Karpas-422 (cell line): ENCODE data around the gene RNU6-1. TPM values are rescaled to one million over a fixed set of nuclear protein-coding genes. Genes with fewer than 3 reads are reported as not detected.
A peak's percentile ranks its signal among the peaks of the same experiment; 100 is the strongest.

Experiments used
- DNase-seq: peaks from one replicate; pipeline ENCODE4 v3.0.0-alpha.2; 2015
- H2AFZ ChIP-seq: fragments of 200-600 bp; sonication (generic); 2 replicates; pipeline ENCODE4 v1.6.1; 2014; ENCODE audit warnings: antibody characterized with exemption, low read length, mixed read lengths
- H3K27ac ChIP-seq: fragments of 200-600 bp; sonication (generic); 2 replicates; pipeline ENCODE4 v1.5.1; 2014; ENCODE audit warnings: mild to moderate bottlenecking, low read length, moderate library complexity
- H3K27me3 ChIP-seq: fragments of 200-600 bp; sonication (generic); 2 replicates; pipeline ENCODE4 v1.6.1; 2014; ENCODE audit warnings: low read length, mixed read lengths
- H3K36me3 ChIP-seq: fragments of 200-600 bp; sonication (generic); 2 replicates; pipeline ENCODE4 v1.6.1; 2014; ENCODE audit warnings: low read length, mixed read lengths; ENCODE audit not compliant: insufficient read depth
- H3K4me1 ChIP-seq: fragments of 200-600 bp; sonication (generic); 2 replicates; pipeline ENCODE4 v1.6.1; 2014; ENCODE audit warnings: mild to moderate bottlenecking, low read length, mixed read lengths
- H3K4me2 ChIP-seq: fragments of 200-600 bp; sonication (generic); 2 replicates; pipeline ENCODE4 v1.6.1; 2014; ENCODE audit warnings: low read length, low read depth, mild to moderate bottlenecking; ENCODE audit not compliant: poor library complexity, severe bottlenecking
- H3K4me3 ChIP-seq: fragments of 200-600 bp; sonication (generic); 2 replicates; pipeline ENCODE4 v1.5.1; 2014; ENCODE audit warnings: mild to moderate bottlenecking, antibody characterized with exemption, low read length, mixed read lengths
- H3K79me2 ChIP-seq: fragments of 200-600 bp; sonication (generic); 2 replicates; pipeline ENCODE4 v1.6.1; 2014; ENCODE audit warnings: mild to moderate bottlenecking, low read length, mixed read lengths
- H3K9ac ChIP-seq: fragments of 200-600 bp; sonication (generic); 2 replicates; pipeline ENCODE4 v1.6.0; 2014; ENCODE audit warnings: low read length
- H3K9me2 ChIP-seq: fragments of 200-600 bp; sonication (generic), shearing (Covaris generic); replicated peaks from 2 replicates; pipeline ENCODE4 v1.6.0; 2014; ENCODE audit warnings: mild to moderate bottlenecking, low read length, moderate library complexity; ENCODE audit not compliant: insufficient read depth
- H3K9me3 ChIP-seq: fragments of 300-700, 200-600 bp; sonication (generic); 2 replicates; pipeline ENCODE4 v1.6.1; 2014; ENCODE audit warnings: low read length, mixed read lengths
- H4K20me1 ChIP-seq: fragments of 200-600 bp; sonication (generic); 2 replicates; pipeline ENCODE4 v1.6.1; 2014; ENCODE audit warnings: mild to moderate bottlenecking, antibody characterized with exemption, low read length, low read depth; ENCODE audit not compliant: insufficient read depth
- total RNA-seq: library from RNA; depleted of rRNA; stranded (reverse); fragments of >200 nt; shearing (Covaris generic); gene quantifications from 2 replicates; pipeline ENCODE4 v1.2.3, GENCODE V29; 2014; ENCODE audit warnings: low replicate concordance

Gene RNU6-1
- total RNA-seq, 1 experiment from 2014 or later: not detected

DNA sequence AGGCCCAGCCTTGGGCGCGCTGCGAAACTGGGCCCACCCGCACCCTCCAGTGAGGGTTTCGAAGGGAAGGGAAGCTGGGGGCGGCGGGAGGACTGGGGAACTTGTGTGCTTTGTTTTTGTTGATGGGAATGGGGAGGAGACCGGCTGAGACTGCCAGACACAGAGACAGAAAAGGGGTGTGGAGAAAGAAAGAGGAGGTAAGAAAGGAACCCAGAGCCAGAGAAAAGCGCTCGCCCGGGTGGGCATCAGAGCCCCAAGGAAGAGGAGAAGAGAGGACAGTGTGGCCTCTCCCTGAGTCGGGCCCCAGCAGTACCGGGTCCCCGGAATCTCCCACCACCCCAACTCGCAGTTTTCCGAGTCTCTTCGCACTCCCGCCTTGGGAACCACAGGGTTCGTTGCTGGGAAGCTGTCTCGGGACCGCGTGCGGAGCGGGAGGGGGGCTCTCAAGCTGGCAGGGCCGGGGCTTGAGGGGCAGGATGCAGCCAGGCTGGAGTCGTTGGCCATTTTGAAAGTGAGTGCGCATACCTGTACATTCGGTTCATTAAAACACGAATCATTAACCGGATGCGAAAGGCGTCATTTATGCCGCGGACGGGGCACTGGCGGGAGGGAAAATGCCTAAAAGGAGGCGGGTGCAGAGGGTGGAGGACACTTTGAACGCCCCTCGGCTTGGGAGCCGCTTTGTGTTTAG, 11.4 kb downstream of the RNU6-1 start:
- Histone ChIP-seq H3K79me2 (no peaks in the 10 kb centered on the region), H3K27ac (no peak overlapping the region), H4K20me1 (no peaks in the 10 kb centered on the region), H3K9me2 (no peaks in the 10 kb centered on the region), H3K36me3 (no peaks in the 10 kb centered on the region), H3K9me3 (no peaks in the 10 kb centered on the region), H3K4me1 (peaks cover 7% of the 10 kb centered on the region; the same call in 1 of the 2 replicates), H2AFZ (no peak overlapping the region), H3K4me3 (no peak overlapping the region), H3K4me2 (no peak overlapping the region), H3K9ac (no peak overlapping the region), H3K27me3 (no peaks in the 10 kb centered on the region)
- no peak for DNase-seq

GRCh38 chr15:67827562-67828277, 12.1 kb downstream of the RNU6-1 start:
- no peak overlapping the region for H2AFZ ChIP-seq
- no peaks in the 10 kb centered on the region for H3K9me2 ChIP-seq
- no peaks in the 10 kb centered on the region for H3K9me3 ChIP-seq
- H3K27me3 ChIP-seq: no peaks in the 10 kb centered on the region
- no peaks in the 10 kb centered on the region for H3K36me3 ChIP-seq
- no peak for DNase-seq
- no peak overlapping the region for H3K27ac ChIP-seq
- no peaks in the 10 kb centered on the region for H4K20me1 ChIP-seq
- H3K9ac ChIP-seq: no peak overlapping the region
- H3K79me2 ChIP-seq: no peaks in the 10 kb centered on the region
- no peak overlapping the region for H3K4me2 ChIP-seq
- H3K4me3 ChIP-seq: no peak overlapping the region
- peaks cover 11% of the 10 kb centered on the region for H3K4me1 ChIP-seq

GRCh38 chr15:67826717-67827561, 12.9 kb downstream of the RNU6-1 start:
- Histone ChIP-seq H3K27me3 (no peaks in the 10 kb centered on the region), H3K9me3 (no peaks in the 10 kb centered on the region), H3K4me2 (no peak overlapping the region)

GRCh38 chr15:67825881-67826716, 13.7 kb downstream of the RNU6-1 start:
- H3K9me2 ChIP-seq: no peaks in the 10 kb centered on the region
- no peaks in the 10 kb centered on the region for H3K79me2 ChIP-seq
- DNase-seq: no peak
- no peak overlapping the region for H3K9ac ChIP-seq
- no peak overlapping the region for H3K4me2 ChIP-seq
- H3K27me3 ChIP-seq: no peaks in the 10 kb centered on the region
- no peaks in the 10 kb centered on the region for H3K36me3 ChIP-seq
- H3K4me1 ChIP-seq: peaks cover 14% of the 10 kb centered on the region
- no peak overlapping the region for H2AFZ ChIP-seq
- H4K20me1 ChIP-seq: 0 out of 2 replicates have a peak, but pooled peaks cover 3% of the 10 kb centered on the region
- H3K27ac ChIP-seq: no peak overlapping the region
- no peaks in the 10 kb centered on the region for H3K9me3 ChIP-seq
- H3K4me3 ChIP-seq: no peak overlapping the region

More at GRCh38 chr15:67826717-67827561, 12.9 kb downstream of the RNU6-1 start:
- no peak overlapping the region for H3K27ac ChIP-seq
- H3K79me2 ChIP-seq: no peaks in the 10 kb centered on the region
- H2AFZ ChIP-seq: no peak overlapping the region
- no peak overlapping the region for H3K9ac ChIP-seq
- no peaks in the 10 kb centered on the region for H3K9me2 ChIP-seq
- 0 out of 2 replicates have a peak, but pooled peaks cover 3% of the 10 kb centered on the region for H4K20me1 ChIP-seq
- H3K4me3 ChIP-seq: no peak overlapping the region
- H3K36me3 ChIP-seq: no peaks in the 10 kb centered on the region
- H3K4me1 ChIP-seq: peaks cover 14% of the 10 kb centered on the region
- no peak for DNase-seq

DNA sequence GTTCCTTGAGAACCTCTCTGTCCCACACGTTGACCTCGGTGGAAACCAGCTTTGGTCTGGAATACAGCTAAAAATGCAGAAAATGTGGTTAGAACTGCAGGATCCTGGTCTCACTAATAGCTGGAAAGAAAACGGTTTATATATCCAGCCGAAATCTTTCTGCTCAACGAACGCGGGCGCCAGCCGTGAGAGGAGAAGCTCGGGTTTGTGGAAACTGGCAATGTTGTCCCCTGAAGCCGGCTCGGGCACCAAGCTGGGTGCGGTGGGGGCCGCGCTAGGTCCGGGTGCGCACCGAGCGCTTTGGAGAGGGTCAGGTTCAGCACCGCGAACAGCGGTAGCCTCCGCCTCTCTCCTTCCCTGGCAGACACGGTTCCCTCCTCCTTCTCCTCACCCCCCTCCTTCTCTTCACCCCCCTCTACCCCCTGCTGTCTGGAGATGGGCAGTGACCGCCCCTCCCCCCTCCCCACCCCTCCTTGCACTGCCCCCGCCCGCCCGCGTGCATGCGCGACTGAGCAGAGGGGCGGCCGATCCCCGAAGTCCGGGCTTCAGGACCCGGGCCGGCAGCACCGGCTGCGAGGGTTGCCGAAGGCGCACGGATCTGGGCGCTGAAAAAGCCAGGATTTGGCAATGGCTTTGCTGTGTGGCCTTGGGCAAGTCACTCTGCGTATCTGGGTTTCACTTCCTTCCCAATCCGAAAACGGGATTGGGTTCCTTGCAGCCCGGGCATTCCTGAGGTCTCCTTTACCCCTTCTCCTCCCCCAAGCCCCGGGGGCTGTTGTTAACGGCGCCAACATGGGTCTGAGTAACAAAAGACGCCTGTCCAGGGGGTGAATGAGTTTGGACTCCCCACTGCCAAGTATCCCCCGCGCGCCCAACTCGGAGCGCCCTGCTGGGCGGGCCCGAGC, 14.6 kb downstream of the RNU6-1 start, which contains the start of gene SKOR1:
Gene SKOR1, plus strand, starts transcription at position 534 of the 905 bp plus-strand sequence. Its CDS starts 94 bp downstream, at position 628.
- DNase-seq: no peak
- no peaks in the 10 kb centered on the region for H3K79me2 ChIP-seq
- H3K27ac ChIP-seq: no peak within 1 kb of the TSS
- no peak within 1 kb of the TSS for H3K4me2 ChIP-seq
- H2AFZ ChIP-seq: no peak within 1 kb of the TSS
- H3K4me1 ChIP-seq: peaks cover 14% of the 10 kb centered on the region
- H3K9me2 ChIP-seq: no peaks in the 10 kb centered on the region
- no peaks in the 10 kb centered on the region for H3K9me3 ChIP-seq
- H4K20me1 ChIP-seq: 0 out of 2 replicates have a peak, but pooled peaks cover 6% of the 10 kb centered on the region
- no peak within 1 kb of the TSS for H3K9ac ChIP-seq
- H3K36me3 ChIP-seq: no peaks in the 10 kb centered on the region
- H3K4me3 ChIP-seq: no peak within 1 kb of the TSS
- H3K27me3 ChIP-seq: no peaks in the 10 kb centered on the region

- Histone ChIP-seq H3K79me2 (no peaks in the 10 kb centered on the region), H3K9ac (no peak overlapping the region), H4K20me1 (0 out of 2 replicates have a peak, but pooled peaks cover 6% of the 10 kb centered on the region), H3K4me2 (peak overlapping the region; percentile 78), H3K27ac (no peak overlapping the region), H3K9me3 (no peaks in the 10 kb centered on the region), H3K27me3 (no peaks in the 10 kb centered on the region), H2AFZ (no peak overlapping the region), H3K9me2 (no peaks in the 10 kb centered on the region), H3K36me3 (no peaks in the 10 kb centered on the region), H3K4me1 (peaks cover 14% of the 10 kb centered on the region), H3K4me3 (no peak overlapping the region)
- DNase-seq: no peak
These were observed 15.5 kb downstream of the RNU6-1 start for GRCh38 chr15:67824197-67824968.
